Measurements from ENCODE around the gene TMEM184B.

The TMEM184B gene

GRCh38 chr22:38296372-38296771 lies 23.6 kb upstream of the TMEM184B start:
- Mint-ChIP-seq H3K27ac (no peak overlapping the region), H3K27me3 (no peaks in the 10 kb centered on the region), H3K4me1 (ENCODE audit: low read depth) (no peaks in the 10 kb centered on the region), H3K36me3 (peaks cover 3% of the 10 kb centered on the region), H3K4me3 (no peak overlapping the region), H3K9me3 (ENCODE audit: low read depth) (no peaks in the 10 kb centered on the region)

- Mint-ChIP-seq H3K27ac (no peak overlapping the region), H3K27me3 (no peaks in the 10 kb centered on the region), H3K4me3 (no peak overlapping the region), H3K9me3 (ENCODE audit: low read depth) (no peaks in the 10 kb centered on the region), H3K36me3 (peaks cover 3% of the 10 kb centered on the region), H3K4me1 (ENCODE audit: low read depth) (no peaks in the 10 kb centered on the region)
These were observed 23.1 kb upstream of the TMEM184B start for GRCh38 chr22:38295863-38296262.

DNA sequence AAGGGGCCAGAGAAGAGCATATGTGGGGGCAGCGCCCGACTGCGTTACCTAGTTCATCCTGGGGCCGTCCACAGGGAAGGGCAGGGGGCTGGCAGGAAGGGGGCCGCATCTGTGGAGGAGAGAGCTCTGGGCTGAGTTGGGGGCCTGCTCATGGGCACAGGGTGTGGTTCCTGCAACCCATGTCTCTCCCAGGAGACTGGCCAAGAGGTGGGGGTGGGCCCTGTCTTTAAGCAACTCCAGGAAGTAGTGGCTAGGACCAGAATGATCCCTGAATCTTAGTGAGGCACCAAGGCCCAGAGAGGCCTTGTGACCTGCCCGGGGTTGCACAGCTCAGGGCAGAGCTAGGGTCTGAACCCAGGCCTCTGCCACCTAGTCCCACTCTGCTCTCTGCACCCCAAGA lies 22.5 kb upstream of the TMEM184B start:
- Mint-ChIP-seq H3K4me1 (ENCODE audit: low read depth) (no peaks in the 10 kb centered on the region), H3K4me3 (no peak overlapping the region), H3K9me3 (ENCODE audit: low read depth) (no peaks in the 10 kb centered on the region), H3K27me3 (no peaks in the 10 kb centered on the region), H3K27ac (no peak overlapping the region), H3K36me3 (peaks cover 3% of the 10 kb centered on the region)

- no peaks in the 10 kb centered on the region for H3K36me3 Mint-ChIP-seq
These were observed 21.4 kb upstream of the TMEM184B start for GRCh38 chr22:38294193-38294592.

DNA sequence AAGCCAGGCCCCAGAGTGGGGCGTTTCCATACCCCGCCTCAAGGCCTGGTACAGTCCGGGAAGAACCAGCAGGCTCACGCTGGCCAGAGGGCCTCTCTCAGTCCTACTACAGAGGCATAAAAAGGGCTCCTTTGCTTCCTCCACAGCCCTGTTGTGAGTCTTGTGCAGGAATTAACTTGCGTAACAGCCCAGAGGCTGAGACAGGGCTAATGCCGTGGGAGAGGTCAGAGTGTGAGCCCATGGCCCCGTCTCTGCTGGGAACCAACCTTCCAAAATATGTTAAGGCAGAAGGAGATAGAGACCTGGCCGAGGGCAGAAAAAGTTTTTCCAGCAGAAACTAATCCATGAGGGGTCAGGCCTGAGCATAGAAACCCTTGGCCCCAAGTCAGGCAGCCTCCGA lies 19.9 kb upstream of the TMEM184B start:
- no peak overlapping the region for H3K4me3 Mint-ChIP-seq
- H3K9me3 Mint-ChIP-seq (ENCODE audit: low read depth) = no peaks in the 10 kb centered on the region
- H3K27me3 Mint-ChIP-seq = no peaks in the 10 kb centered on the region
- H3K27ac Mint-ChIP-seq = no peak overlapping the region
- no peaks in the 10 kb centered on the region for H3K4me1 Mint-ChIP-seq (ENCODE audit: low read depth)
- H3K36me3 Mint-ChIP-seq = no peaks in the 10 kb centered on the region

More at GRCh38 chr22:38294193-38294592, 21.4 kb upstream of the TMEM184B start:
- no peak overlapping the region for H3K4me3 Mint-ChIP-seq
- no peak overlapping the region for H3K27ac Mint-ChIP-seq
- no peaks in the 10 kb centered on the region for H3K9me3 Mint-ChIP-seq (ENCODE audit: low read depth)
- no peaks in the 10 kb centered on the region for H3K4me1 Mint-ChIP-seq (ENCODE audit: low read depth)
- H3K27me3 Mint-ChIP-seq = no peaks in the 10 kb centered on the region

- Mint-ChIP-seq H3K4me1 (ENCODE audit: low read depth) (no peaks in the 10 kb centered on the region), H3K27me3 (no peaks in the 10 kb centered on the region), H3K36me3 (no peaks in the 10 kb centered on the region), H3K4me3 (no peak overlapping the region), H3K27ac (no peak overlapping the region), H3K9me3 (ENCODE audit: low read depth) (no peaks in the 10 kb centered on the region)
These were observed 18.5 kb upstream of the TMEM184B start for GRCh38 chr22:38291201-38291777.

DNA sequence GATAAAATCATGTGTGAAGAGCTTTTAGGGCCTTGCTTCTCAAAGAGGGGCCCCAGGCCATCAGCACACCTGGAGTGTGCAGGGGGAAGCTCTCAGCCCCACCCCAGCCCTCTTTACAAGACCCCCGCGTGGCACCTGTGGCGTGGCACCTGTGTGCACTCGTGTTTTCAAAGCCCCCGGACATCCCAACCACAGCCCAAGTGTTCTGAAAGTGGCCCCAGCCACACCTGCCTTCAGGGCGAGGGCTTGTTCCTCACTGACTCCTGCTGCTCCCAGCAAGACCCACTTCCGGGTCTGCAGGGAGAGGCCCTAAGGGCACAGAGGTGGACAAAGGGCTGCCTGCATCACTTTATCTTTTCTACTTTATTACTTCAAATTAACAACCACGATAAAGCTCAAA lies 17.5 kb upstream of the TMEM184B start:
- H3K4me1 Mint-ChIP-seq (ENCODE audit: low read depth) = no peaks in the 10 kb centered on the region
- H3K9me3 Mint-ChIP-seq (ENCODE audit: low read depth) = no peaks in the 10 kb centered on the region
- H3K4me3 Mint-ChIP-seq = no peak overlapping the region
- no peaks in the 10 kb centered on the region for H3K27me3 Mint-ChIP-seq
- H3K27ac Mint-ChIP-seq = no peak overlapping the region
- H3K36me3 Mint-ChIP-seq = no peaks in the 10 kb centered on the region

DNA sequence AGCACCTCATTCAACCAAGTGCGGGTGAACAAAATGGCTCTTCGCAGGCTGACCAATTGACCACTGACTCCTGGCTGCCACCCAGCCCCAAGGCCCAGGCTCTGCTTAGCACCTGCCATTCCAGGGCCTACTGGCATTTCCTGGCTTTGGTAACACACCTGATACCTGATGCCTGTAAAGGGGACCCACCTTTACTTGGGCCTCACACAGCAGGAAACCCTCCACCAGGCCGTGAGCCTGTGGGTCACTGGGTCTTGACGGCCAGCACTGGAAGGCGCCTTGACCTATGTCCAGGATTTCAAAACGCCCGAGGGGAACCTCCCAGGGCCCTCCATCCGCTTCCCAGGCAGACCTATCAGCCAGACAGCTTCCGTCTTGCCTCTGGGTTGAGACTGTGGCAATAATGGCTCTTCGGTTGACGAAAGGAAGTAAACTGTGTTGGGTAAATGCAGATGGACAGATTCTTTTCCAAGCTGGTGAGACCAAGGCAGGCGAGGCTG lies 16.8 kb upstream of the TMEM184B start:
- H3K27me3 Mint-ChIP-seq = no peaks in the 10 kb centered on the region
- no peak overlapping the region for H3K27ac Mint-ChIP-seq
- H3K9me3 Mint-ChIP-seq (ENCODE audit: low read depth) = no peaks in the 10 kb centered on the region
- no peak overlapping the region for H3K4me3 Mint-ChIP-seq
- no peaks in the 10 kb centered on the region for H3K4me1 Mint-ChIP-seq (ENCODE audit: low read depth)
- no peaks in the 10 kb centered on the region for H3K36me3 Mint-ChIP-seq

- no peaks in the 10 kb centered on the region for H3K36me3 Mint-ChIP-seq
- no peaks in the 10 kb centered on the region for H3K4me1 Mint-ChIP-seq (ENCODE audit: low read depth)
- no peaks in the 10 kb centered on the region for H3K9me3 Mint-ChIP-seq (ENCODE audit: low read depth)
- no peak overlapping the region for H3K4me3 Mint-ChIP-seq
- no peaks in the 10 kb centered on the region for H3K27me3 Mint-ChIP-seq
- H3K27ac Mint-ChIP-seq = no peak overlapping the region
These were observed 14.3 kb upstream of the TMEM184B start for GRCh38 chr22:38286915-38287669.

- Mint-ChIP-seq H3K36me3 (no peaks in the 10 kb centered on the region), H3K27me3 (no peaks in the 10 kb centered on the region), H3K4me1 (ENCODE audit: low read depth) (no peaks in the 10 kb centered on the region), H3K4me3 (no peak overlapping the region), H3K27ac (no peak overlapping the region), H3K9me3 (ENCODE audit: low read depth) (no peaks in the 10 kb centered on the region)
These were observed 12.2 kb upstream of the TMEM184B start for GRCh38 chr22:38285018-38285417.

GRCh38 chr22:38284042-38284402 lies 11.2 kb upstream of the TMEM184B start:
- H3K4me1 Mint-ChIP-seq (ENCODE audit: low read depth) = no peaks in the 10 kb centered on the region

DNA sequence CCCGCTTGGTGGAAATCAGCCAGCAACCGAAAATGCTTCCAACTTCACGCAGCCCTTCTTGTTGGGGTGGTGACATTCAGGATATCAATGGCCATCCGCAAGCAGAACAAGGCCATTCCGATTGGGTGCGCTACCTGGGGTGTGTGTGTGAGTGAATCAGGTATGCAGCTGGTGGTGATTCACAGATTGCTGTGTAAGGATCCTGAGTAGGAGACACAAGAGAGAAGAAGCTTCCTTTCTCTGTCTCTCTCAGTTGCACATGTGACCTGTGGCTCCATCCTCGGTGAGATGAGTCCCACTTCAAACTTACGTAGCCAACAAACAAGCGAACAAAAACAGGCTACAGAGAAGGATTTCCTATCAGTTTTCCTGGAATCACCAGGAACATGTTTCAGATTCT lies 9.6 kb upstream of the TMEM184B start:
- Mint-ChIP-seq H3K27ac (no peak overlapping the region), H3K27me3 (no peaks in the 10 kb centered on the region), H3K9me3 (ENCODE audit: low read depth) (no peaks in the 10 kb centered on the region), H3K36me3 (no peaks in the 10 kb centered on the region), H3K4me3 (no peak overlapping the region), H3K4me1 (ENCODE audit: low read depth) (no peaks in the 10 kb centered on the region)

More at GRCh38 chr22:38284042-38284402, 11.2 kb upstream of the TMEM184B start:
- Mint-ChIP-seq H3K36me3 (no peaks in the 10 kb centered on the region), H3K27me3 (no peaks in the 10 kb centered on the region), H3K9me3 (ENCODE audit: low read depth) (no peaks in the 10 kb centered on the region), H3K4me3 (no peak overlapping the region), H3K27ac (no peak overlapping the region)

DNA sequence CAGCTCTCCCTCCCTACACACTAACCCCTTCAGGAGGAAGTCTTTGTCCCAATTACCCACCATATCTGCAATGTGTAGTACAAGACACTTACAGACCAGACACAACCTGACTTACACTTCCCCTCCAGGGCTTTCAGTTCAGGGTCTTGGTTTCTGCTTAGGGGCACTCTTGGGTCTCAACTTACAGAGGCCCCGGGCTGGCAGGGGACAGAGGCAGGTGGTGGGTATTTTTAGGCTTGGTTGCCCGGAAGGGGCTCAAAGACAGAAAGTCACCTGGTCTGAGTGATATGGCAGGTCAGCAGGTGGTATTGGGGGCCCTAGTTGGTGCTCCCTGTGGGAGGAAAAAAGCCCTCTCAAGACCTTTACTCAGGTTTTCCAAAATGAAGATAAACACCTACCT lies 3.4 kb upstream of the TMEM184B start:
- H3K9me3 Mint-ChIP-seq (ENCODE audit: low read depth) = no peaks in the 10 kb centered on the region
- H3K27ac Mint-ChIP-seq = no peak overlapping the region
- peaks cover 17% of the 10 kb centered on the region for H3K4me1 Mint-ChIP-seq (ENCODE audit: low read depth)
- H3K4me3 Mint-ChIP-seq = no peak overlapping the region
- no peaks in the 10 kb centered on the region for H3K27me3 Mint-ChIP-seq
- H3K36me3 Mint-ChIP-seq = no peaks in the 10 kb centered on the region

GRCh38 chr22:38273135-38273826 lies 471 bp upstream of the TMEM184B start:
- Mint-ChIP-seq H3K36me3 (no peaks in the 10 kb centered on the region), H3K4me3 (peak overlapping the region; percentile 93), H3K9me3 (ENCODE audit: low read depth) (no peaks in the 10 kb centered on the region), H3K27me3 (no peaks in the 10 kb centered on the region), H3K27ac (peak overlapping the region; percentile 90), H3K4me1 (ENCODE audit: low read depth) (peaks cover 37% of the 10 kb centered on the region)

DNA sequence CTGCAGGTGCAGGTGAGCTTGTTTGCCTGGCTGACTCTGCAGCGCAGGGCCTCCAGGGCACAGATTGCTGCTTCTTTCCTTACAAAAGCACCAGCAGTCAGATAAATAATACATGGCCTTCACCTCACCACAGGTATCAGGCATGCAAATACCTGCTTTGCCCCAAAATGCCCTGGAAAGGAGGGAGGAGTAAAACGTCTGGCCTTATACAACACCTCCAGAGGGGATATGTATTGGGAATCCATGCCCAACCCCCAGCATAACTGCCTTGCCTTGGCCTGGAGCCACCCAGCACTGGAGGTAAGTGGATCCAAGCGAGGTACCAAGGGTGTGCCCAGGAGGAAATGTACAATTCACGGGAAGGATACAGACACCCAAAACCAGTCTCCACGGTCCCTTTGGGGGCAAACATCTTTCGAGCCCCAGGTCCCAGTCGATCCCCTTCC lies 860 bp downstream of the TMEM184B start:
- no peaks in the 10 kb centered on the region for H3K27me3 Mint-ChIP-seq
- peak overlapping the region; percentile 90 for H3K4me3 Mint-ChIP-seq
- H3K27ac Mint-ChIP-seq = peak overlapping the region; percentile 61
- peaks cover 45% of the 10 kb centered on the region for H3K4me1 Mint-ChIP-seq (ENCODE audit: low read depth)
- no peaks in the 10 kb centered on the region for H3K9me3 Mint-ChIP-seq (ENCODE audit: low read depth)
- H3K36me3 Mint-ChIP-seq = no peaks in the 10 kb centered on the region

All from activated naive CD8-positive, alpha-beta T cell (primary cell).